Left lung (tissue), 10 donors: ENCODE data around the gene VPS51. TPM values are rescaled to one million over a fixed set of nuclear protein-coding genes. Genes with fewer than 3 reads are reported as not detected.

Experiments used
- ATAC-seq: fragments of 200-7000 bp; cut with Tn5 transposase; one replicate; pipeline ENCODE4 v1.9.1; 2020; ENCODE audit warnings: moderate library complexity
- DNase-seq, 4 donors: peaks; one replicate each; pipeline ENCODE4 v3.0.0-alpha.2; 2013 to 2020
- H3K27ac ChIP-seq, 2 donors: fragments of 200-600 bp; sonication (generic) in 1 of 2; one replicate each; pipeline versions ENCODE4 v1.5.0 to v1.8.0; 2020 to 2021
- H3K27me3 ChIP-seq, 2 donors: fragments of 200-600 bp; sonication (generic) in 1 of 2; one replicate each; pipeline versions ENCODE4 v1.5.0 to v1.8.0; 2020 to 2021
- H3K36me3 ChIP-seq, 2 donors: fragments of 200-600 bp; sonication (generic) in 1 of 2; one replicate each; pipeline versions ENCODE4 v1.5.0 to v1.8.0; 2020 to 2021
- H3K4me1 ChIP-seq, 2 donors: fragments of 200-600 bp; one replicate each; pipeline ENCODE4 v1.8.0; 2021
- H3K4me3 ChIP-seq, 2 donors: fragments of 200-600 bp; sonication (generic) in 1 of 2; one replicate each; pipeline versions ENCODE4 v1.5.0 to v1.8.0; 2020 to 2021; ENCODE audit warnings: mild to moderate bottlenecking in 1 of 2
- H3K9me3 ChIP-seq, 2 donors: fragments of 200-600 bp; sonication (generic) in 1 of 2; one replicate each; pipeline versions ENCODE4 v1.5.0 to v1.8.0; 2020 to 2021
- intact Hi-C, 2 donors: fragments of 100-400 bp; cut with DNase I; formaldehyde crosslinking; loops; one replicate each; pipeline versions ENCODE4 v1.11.2 to v1.14.2; 2022
- polyA plus RNA-seq, 6 donors: library from polyadenylated mRNA; unstranded; fragments of 120-200 nt; gene quantifications; one replicate each; pipeline ENCODE4 v1.2.1, GENCODE V29; 2013; ENCODE audit not compliant: insufficient read length in 6 of 6
- total RNA-seq, 2 donors: library from RNA; stranded (reverse); fragmentation: NEBNext Ultra II Directional; extraction: Animal tissue kit (Norgen Biotek cat#: 25700); gene quantifications; one replicate each; pipeline ENCODE4 v1.2.1, GENCODE V29; 2021
- TF ChIP-seq, protein P1 (sequence below), 2 donors: fragments of 200-600 bp; sonication (generic) in 1 of 2; IDR thresholded peaks; one replicate each; pipeline versions ENCODE4 v1.5.0 to v1.8.0; 2021; ENCODE audit warnings: antibody characterized with exemption in 2 of 2
- donor health status: DM: no; HTN: yes; CAD: no.
- donor health status: DM: no; HTN: no; CAD: no.

Gene VPS51
- total and polyA plus RNA-seq, 8 donors: 79.4 to 143 (median 108) TPM

DNA sequence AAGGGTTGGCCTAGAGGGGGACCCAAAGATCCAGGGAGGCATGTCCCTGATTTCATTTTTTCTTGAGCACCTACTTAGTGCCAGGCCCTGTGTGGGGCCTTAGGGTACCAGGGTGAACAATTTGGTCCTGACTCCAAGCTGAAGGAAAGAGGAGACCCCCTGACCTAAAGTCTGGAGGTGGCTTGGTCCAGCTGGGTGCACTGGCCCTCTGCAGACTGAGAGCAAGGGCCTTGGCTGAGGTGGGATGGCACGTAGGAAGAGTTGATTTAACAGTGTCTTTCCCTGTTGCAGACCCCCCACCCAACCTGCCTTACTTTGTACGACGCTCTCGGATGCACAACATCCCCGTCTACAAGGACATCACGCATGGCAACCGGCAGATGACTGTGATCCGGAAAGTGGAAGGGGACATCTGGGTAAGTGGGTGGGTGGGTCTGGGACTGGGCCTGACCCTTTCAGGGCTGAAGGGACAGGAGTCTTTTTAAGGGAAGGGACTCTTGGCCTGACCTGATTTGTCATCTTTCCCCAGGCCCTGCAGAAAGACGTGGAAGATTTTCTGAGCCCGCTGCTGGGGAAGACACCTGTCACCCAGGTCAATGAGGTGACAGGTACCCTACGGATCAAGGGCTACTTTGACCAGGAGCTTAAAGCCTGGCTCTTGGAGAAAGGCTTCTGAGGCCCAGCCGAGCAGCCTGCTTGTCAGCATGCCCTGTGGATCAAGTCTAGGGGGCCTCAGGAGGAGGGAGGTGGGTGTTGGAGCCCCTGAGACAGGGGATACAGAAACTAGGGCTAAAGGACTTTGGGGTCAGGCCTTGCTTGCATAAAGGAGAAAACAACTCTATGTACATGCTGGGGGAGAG is 29.4 kb downstream of the VPS51 start:
- Histone ChIP-seq H3K4me1 (peaks cover 6 to 37% of the 10 kb centered on the region in 2 donors), H3K27ac (no peak overlapping the region), H3K36me3 (peaks cover 0 to 71% of the 10 kb centered on the region in 2 donors), H3K4me3 (no peak overlapping the region), H3K27me3 (no peaks in the 10 kb centered on the region), H3K9me3 (no peaks in the 10 kb centered on the region)
- intact Hi-C loops: no loop called here
- ATAC-seq (no peak), DNase-seq (no peak)
- TF ChIP-seq, protein P1, sequence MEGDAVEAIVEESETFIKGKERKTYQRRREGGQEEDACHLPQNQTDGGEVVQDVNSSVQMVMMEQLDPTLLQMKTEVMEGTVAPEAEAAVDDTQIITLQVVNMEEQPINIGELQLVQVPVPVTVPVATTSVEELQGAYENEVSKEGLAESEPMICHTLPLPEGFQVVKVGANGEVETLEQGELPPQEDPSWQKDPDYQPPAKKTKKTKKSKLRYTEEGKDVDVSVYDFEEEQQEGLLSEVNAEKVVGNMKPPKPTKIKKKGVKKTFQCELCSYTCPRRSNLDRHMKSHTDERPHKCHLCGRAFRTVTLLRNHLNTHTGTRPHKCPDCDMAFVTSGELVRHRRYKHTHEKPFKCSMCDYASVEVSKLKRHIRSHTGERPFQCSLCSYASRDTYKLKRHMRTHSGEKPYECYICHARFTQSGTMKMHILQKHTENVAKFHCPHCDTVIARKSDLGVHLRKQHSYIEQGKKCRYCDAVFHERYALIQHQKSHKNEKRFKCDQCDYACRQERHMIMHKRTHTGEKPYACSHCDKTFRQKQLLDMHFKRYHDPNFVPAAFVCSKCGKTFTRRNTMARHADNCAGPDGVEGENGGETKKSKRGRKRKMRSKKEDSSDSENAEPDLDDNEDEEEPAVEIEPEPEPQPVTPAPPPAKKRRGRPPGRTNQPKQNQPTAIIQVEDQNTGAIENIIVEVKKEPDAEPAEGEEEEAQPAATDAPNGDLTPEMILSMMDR (IDR thresholded peaks at IDR 0.05): no peak

GRCh38 chr11:65126624-65127274 is 30.7 kb downstream of the VPS51 start:
- TF ChIP-seq, protein P1 (IDR thresholded peaks at IDR 0.05): no peak
- no peaks in the 10 kb centered on the region for H3K27me3 ChIP-seq
- H3K9me3 ChIP-seq: no peaks in the 10 kb centered on the region
- H3K36me3 ChIP-seq: peaks cover 0 to 75% of the 10 kb centered on the region in 2 donors
- no peak for ATAC-seq
- intact Hi-C loops: no loop called here
- no peak for DNase-seq
- H3K4me1 ChIP-seq: peaks cover 0 to 26% of the 10 kb centered on the region in 2 donors
- H3K27ac ChIP-seq: no peak overlapping the region
- no peak overlapping the region for H3K4me3 ChIP-seq

- DNase-seq: no peak
- peaks cover 2 to 32% of the 10 kb centered on the region in 2 donors for H3K4me1 ChIP-seq
- H3K36me3 ChIP-seq: peaks cover 0 to 84% of the 10 kb centered on the region in 2 donors
- TF ChIP-seq, protein P1 (IDR thresholded peaks at IDR 0.05): no peak
- no peaks in the 10 kb centered on the region for H3K27me3 ChIP-seq
- no peak for ATAC-seq
- no peak overlapping the region for H3K27ac ChIP-seq
- intact Hi-C loops: no loop called here
- no peak overlapping the region for H3K4me3 ChIP-seq
- H3K9me3 ChIP-seq: no peaks in the 10 kb centered on the region
Measured at GRCh38 chr11:65127473-65128181, 31.6 kb downstream of the VPS51 start.

DNA sequence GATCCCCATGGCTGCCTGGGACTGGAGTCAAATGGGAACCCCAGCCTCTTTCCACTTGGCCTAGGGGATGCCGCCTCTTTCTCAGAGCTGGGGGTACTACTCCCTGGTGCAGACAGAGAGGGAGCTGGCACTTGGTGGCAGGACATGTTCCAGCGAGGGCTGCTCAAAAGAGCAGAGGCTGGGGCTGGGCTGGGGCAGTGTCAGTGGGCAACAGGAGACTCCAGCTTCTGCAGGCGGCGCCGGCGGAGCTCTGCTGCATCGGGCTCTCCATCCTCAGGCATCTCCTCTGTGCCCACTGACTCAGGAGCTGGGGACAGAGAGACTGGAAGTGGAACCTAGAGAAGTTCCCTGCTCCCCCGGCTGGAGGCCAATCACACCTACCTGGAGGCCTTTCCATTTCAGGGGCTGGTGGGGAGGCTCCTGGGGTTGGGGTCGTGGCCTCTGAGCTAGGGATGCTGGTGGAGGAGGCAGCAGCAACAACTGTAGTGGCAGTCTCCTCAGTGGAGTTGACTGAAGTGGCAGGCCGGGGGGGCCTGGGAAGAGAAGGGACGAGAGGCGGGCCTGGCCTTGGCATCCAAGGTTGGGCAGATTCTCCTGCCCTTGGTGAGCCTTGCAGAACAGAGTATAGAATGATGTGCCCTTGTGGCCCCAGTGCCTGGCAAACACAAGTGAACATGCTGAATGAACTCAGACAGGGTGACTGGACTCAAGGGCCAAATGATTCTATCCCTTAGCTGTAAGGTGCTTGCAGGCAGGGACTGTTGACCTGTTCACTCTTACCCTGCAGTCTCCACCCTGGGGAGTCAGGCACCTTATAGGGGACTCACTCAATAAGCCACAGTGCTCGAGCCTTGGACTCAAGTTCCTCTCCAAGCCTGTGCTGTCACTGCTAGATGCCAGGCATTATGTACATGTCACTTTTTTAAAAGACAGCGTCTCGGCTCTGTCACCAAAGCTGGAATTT is 32.5 kb downstream of the VPS51 start:
- intact Hi-C loops: no loop called here
- ATAC-seq (no peak), DNase-seq (no peak)
- Histone ChIP-seq H3K27ac (no peak overlapping the region), H3K4me3 (no peak overlapping the region), H3K27me3 (no peaks in the 10 kb centered on the region), H3K9me3 (no peaks in the 10 kb centered on the region), H3K36me3 (peaks cover 0 to 88% of the 10 kb centered on the region in 2 donors), H3K4me1 (peaks cover 6 to 32% of the 10 kb centered on the region in 2 donors)
- TF ChIP-seq, protein P1 (IDR thresholded peaks at IDR 0.05): no peak
